Left ventricle myocardium inferior (tissue), 1 donor: ENCODE results near the gene SELENBP1. TPM values are rescaled to one million over a fixed set of nuclear protein-coding genes. Genes with fewer than 3 reads are reported as not detected.

Source experiments
- DNase-seq: peaks from one replicate; pipeline ENCODE4 v3.0.0-alpha.2; 2020
- H3K27ac ChIP-seq: fragments of 200-600 bp; replicated peaks from 2 replicates; pipeline ENCODE4 v1.8.0; 2021
- H3K27me3 ChIP-seq: fragments of 200-600 bp; 2 replicates; pipeline ENCODE4 v1.8.0; 2021; ENCODE audit warnings: low read depth
- H3K36me3 ChIP-seq: fragments of 200-600 bp; 2 replicates; pipeline ENCODE4 v1.8.0; 2021
- H3K4me1 ChIP-seq: fragments of 200-600 bp; 2 replicates; pipeline ENCODE4 v1.8.0; 2021
- H3K4me3 ChIP-seq: fragments of 200-600 bp; 2 replicates; pipeline ENCODE4 v1.8.0; 2021; ENCODE audit warnings: mild to moderate bottlenecking, moderate library complexity
- H3K9me3 ChIP-seq: fragments of 200-600 bp; replicated peaks from 2 replicates; pipeline ENCODE4 v1.8.0; 2021
- intact Hi-C: fragments of 100-400 bp; cut with micrococcal nuclease; formaldehyde crosslinking; loops from one replicate; pipeline ENCODE4 v1.11.0; 2022
- long read RNA-seq: library from polyadenylated mRNA; unstranded; transcript quantifications from one replicate; pipeline ENCODE4 v2.0.0, GENCODE V29; 2021
- total RNA-seq: library from RNA; stranded (reverse); fragmentation: NEBNext Ultra II Directional; extraction: Animal tissue kit (Norgen Biotek cat#: 25700); gene quantifications from one replicate; pipeline ENCODE4 v1.2.1, GENCODE V29; 2021
- TF ChIP-seq, protein P1 (sequence below): fragments of 200-600 bp; IDR thresholded peaks from 2 replicates; pipeline ENCODE4 v1.8.0; 2021; ENCODE audit warnings: antibody characterized with exemption, mild to moderate bottlenecking, borderline replicate concordance
- donor health status: DM: no; HTN: yes; CAD: no; lungs with severe emphysema.

SELENBP1 gene
- 66.3 TPM for total RNA-seq
- long read RNA-seq, transcript SELENBP1-201 (12 exons, 1,752 nt): major isoform, 61 of 104 reads
- long read RNA-seq, transcript SELENBP1-214 (10 exons, 2,128 nt): minor isoform, 7 of 104 reads
- long read RNA-seq, partial matches to known transcripts: 13 of 104 reads
- long read RNA-seq, other reads (novel, unspliced or antisense): 18 of 104 reads

GRCh38 chr1:151372058-151372934, at the start of gene SELENBP1:
Gene SELENBP1 (minus strand): TSS chr1:151372705. CDS start chr1:151372641, 64 bp downstream.
- peak; percentile 87 for DNase-seq
- peaks cover 58% of the 10 kb centered on the region for H3K4me1 ChIP-seq
- no peaks in the 10 kb centered on the region for H3K9me3 ChIP-seq
- peaks cover 4% of the 10 kb centered on the region for H3K36me3 ChIP-seq
- TF ChIP-seq, protein P1, sequence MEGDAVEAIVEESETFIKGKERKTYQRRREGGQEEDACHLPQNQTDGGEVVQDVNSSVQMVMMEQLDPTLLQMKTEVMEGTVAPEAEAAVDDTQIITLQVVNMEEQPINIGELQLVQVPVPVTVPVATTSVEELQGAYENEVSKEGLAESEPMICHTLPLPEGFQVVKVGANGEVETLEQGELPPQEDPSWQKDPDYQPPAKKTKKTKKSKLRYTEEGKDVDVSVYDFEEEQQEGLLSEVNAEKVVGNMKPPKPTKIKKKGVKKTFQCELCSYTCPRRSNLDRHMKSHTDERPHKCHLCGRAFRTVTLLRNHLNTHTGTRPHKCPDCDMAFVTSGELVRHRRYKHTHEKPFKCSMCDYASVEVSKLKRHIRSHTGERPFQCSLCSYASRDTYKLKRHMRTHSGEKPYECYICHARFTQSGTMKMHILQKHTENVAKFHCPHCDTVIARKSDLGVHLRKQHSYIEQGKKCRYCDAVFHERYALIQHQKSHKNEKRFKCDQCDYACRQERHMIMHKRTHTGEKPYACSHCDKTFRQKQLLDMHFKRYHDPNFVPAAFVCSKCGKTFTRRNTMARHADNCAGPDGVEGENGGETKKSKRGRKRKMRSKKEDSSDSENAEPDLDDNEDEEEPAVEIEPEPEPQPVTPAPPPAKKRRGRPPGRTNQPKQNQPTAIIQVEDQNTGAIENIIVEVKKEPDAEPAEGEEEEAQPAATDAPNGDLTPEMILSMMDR: no peak
- peak within 1 kb of the TSS; percentile 89 for H3K27ac ChIP-seq
- intact Hi-C loops: no loop called here
- H3K27me3 ChIP-seq: no peaks in the 10 kb centered on the region
- peak within 1 kb of the TSS; percentile 69 for H3K4me3 ChIP-seq

DNA sequence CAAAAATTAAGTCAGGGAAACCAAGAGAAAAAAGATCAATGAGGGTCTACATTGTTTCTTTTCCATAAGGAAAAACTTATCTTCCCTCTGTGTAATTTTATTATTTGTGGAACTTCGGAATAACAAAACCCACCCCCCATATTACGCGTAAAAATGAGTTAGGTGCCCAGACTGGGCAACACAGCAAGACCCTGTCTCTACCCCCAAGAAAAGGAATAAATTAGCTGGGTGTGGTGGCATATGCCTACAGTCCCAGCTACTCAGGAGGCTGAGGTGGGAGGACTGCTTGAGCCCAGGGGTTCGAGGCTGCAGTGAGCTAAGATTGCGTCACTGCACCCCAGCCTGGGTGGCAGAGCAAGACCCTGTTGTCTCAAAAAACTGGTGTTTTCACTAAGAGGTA, 47.3 kb upstream of the SELENBP1 start:
- intact Hi-C loops: no loop called here
- peaks cover 3% of the 10 kb centered on the region for H3K4me1 ChIP-seq
- no peak overlapping the region for H3K4me3 ChIP-seq
- H3K36me3 ChIP-seq: peaks cover 95% of the 10 kb centered on the region
- H3K9me3 ChIP-seq: no peaks in the 10 kb centered on the region
- H3K27ac ChIP-seq: no peak overlapping the region
- no peak for DNase-seq
- no peaks in the 10 kb centered on the region for H3K27me3 ChIP-seq
- TF ChIP-seq, protein P1: no peak

DNA sequence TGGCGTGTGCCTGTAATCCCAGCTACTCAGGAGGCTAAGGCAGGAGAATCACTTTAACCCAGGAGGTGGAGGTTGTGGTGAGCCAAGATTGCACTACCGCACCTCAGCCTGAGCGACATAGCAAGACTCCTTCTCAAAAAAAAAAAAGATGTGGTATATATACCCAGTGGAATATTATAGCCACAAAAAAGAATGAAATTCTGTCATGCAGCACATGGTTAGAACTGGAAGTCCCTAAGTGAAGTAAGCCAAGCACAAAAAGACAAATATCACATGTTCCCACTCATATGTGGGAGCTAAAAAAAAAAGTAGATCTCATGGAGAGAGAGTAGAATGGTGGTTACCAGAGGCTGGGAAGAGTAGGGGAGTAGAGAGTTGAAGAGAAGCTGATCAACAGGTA, 45.6 kb upstream of the SELENBP1 start:
- H3K4me3 ChIP-seq: no peak overlapping the region
- H3K9me3 ChIP-seq: no peaks in the 10 kb centered on the region
- DNase-seq: no peak
- no peak overlapping the region for H3K27ac ChIP-seq
- TF ChIP-seq, protein P1: no peak
- H3K27me3 ChIP-seq: no peaks in the 10 kb centered on the region
- intact Hi-C loops: no loop called here
- H3K36me3 ChIP-seq: peaks cover 94% of the 10 kb centered on the region
- no peaks in the 10 kb centered on the region for H3K4me1 ChIP-seq

- DNase-seq: no peak
- H3K36me3 ChIP-seq: peaks cover 91% of the 10 kb centered on the region
- H3K9me3 ChIP-seq: no peaks in the 10 kb centered on the region
- H3K4me3 ChIP-seq: no peak overlapping the region
- H3K27ac ChIP-seq: no peak overlapping the region
- intact Hi-C loops: no loop called here
- H3K4me1 ChIP-seq: no peaks in the 10 kb centered on the region
- TF ChIP-seq, protein P1: no peak
- no peaks in the 10 kb centered on the region for H3K27me3 ChIP-seq
Measured at GRCh38 chr1:151416231-151416630, 43.7 kb upstream of the SELENBP1 start.

DNA sequence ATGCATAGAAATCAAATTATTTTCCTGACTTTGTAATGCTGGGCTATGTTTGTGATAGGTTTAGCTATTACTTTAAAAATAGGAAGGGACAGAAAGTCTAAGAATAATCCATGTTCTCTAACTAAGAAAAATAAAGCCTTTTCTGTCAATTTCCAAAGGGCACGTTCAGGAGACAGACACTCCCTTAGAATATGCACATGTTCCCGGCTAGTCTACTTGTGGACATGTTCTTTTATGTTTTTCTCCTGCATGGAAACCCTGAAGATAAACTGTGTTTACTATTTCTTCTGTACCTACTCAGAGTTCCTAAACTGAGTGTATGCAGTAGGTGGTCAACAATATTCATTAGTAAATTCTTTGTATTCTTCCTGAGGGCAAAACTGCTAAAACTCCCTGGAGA, 39.4 kb upstream of the SELENBP1 start:
- TF ChIP-seq, protein P1: no peak

More for the DNA sequence above, 39.4 kb upstream of the SELENBP1 start:
- H3K27me3 ChIP-seq: no peaks in the 10 kb centered on the region
- H3K36me3 ChIP-seq: peaks cover 96% of the 10 kb centered on the region
- no peaks in the 10 kb centered on the region for H3K9me3 ChIP-seq
- no peak overlapping the region for H3K4me3 ChIP-seq
- DNase-seq: no peak
- no peak overlapping the region for H3K27ac ChIP-seq
- intact Hi-C loops: no loop called here
- H3K4me1 ChIP-seq: no peaks in the 10 kb centered on the region
